GM18499 (cell line): ENCODE measurements around the gene ASAP3.
"Not testable (repeated sequence)": the region's sequence is repeated elsewhere in the genome, so short reads cannot be mapped to it uniquely, and the experiment has no call there.

Source experiments
- ATAC-seq: cut with Tn5 transposase; IDR thresholded peaks from one replicate; pipeline ENCODE4 v1.9.1; 2021; ENCODE audit warnings: moderate number of reproducible peaks; ENCODE audit not compliant: insufficient read depth, unreplicated experiment

ASAP3 gene

GRCh38 chr1:23515905-23516304 is 31.9 kb upstream of the ASAP3 start:
- no peak for ATAC-seq

- no peak for ATAC-seq
Measured at GRCh38 chr1:23514111-23514679, 30.2 kb upstream of the ASAP3 start.

GRCh38 chr1:23509896-23510295 is 25.9 kb upstream of the ASAP3 start:
- ATAC-seq: no peak

- ATAC-seq: no peak
Measured at GRCh38 chr1:23506376-23507107, 22.6 kb upstream of the ASAP3 start.

GRCh38 chr1:23505851-23506250 is 21.9 kb upstream of the ASAP3 start:
- no peak for ATAC-seq

- ATAC-seq: not testable (repeated sequence)
Measured at GRCh38 chr1:23504156-23504555, 20.2 kb upstream of the ASAP3 start.

GRCh38 chr1:23502951-23503350 is 19.0 kb upstream of the ASAP3 start:
- ATAC-seq: no peak

- no peak for ATAC-seq
Measured at GRCh38 chr1:23500466-23500865, 16.5 kb upstream of the ASAP3 start.

- no peak for ATAC-seq
Measured at GRCh38 chr1:23497777-23498439, 13.9 kb upstream of the ASAP3 start.

- ATAC-seq: no peak
Measured at GRCh38 chr1:23496490-23497181, 12.7 kb upstream of the ASAP3 start.

- ATAC-seq: not testable (repeated sequence)
Measured at GRCh38 chr1:23494836-23495235, 10.9 kb upstream of the ASAP3 start.

- not testable (repeated sequence) for ATAC-seq
Measured at GRCh38 chr1:23492776-23493175, 8.8 kb upstream of the ASAP3 start.

GRCh38 chr1:23492132-23492720 is 8.2 kb upstream of the ASAP3 start:
- no peak for ATAC-seq

GRCh38 chr1:23489842-23490241 is 5.9 kb upstream of the ASAP3 start:
- ATAC-seq: no peak

- no peak for ATAC-seq
Measured at GRCh38 chr1:23485002-23485332, 988 bp upstream of the ASAP3 start.

- no peak for ATAC-seq
Measured at GRCh38 chr1:23484253-23485001, 448 bp upstream of the ASAP3 start.

GRCh38 chr1:23481904-23482303 is 2.1 kb downstream of the ASAP3 start:
- no peak for ATAC-seq

- ATAC-seq: no peak
Measured at GRCh38 chr1:23481026-23481597, 2.9 kb downstream of the ASAP3 start.

GRCh38 chr1:23480187-23481025 is 3.6 kb downstream of the ASAP3 start:
- no peak for ATAC-seq
